GM19035 (cell line): Measurements from ENCODE around the gene FOXL2.

Experiments
- ATAC-seq: cut with Tn5 transposase; IDR thresholded peaks from one replicate; pipeline ENCODE4 v1.9.1; 2021; ENCODE audit not compliant: unreplicated experiment

FOXL2 gene

GRCh38 chr3:138898708-138899107 lies 48.2 kb downstream of the FOXL2 start:
- no peak for ATAC-seq

DNA sequence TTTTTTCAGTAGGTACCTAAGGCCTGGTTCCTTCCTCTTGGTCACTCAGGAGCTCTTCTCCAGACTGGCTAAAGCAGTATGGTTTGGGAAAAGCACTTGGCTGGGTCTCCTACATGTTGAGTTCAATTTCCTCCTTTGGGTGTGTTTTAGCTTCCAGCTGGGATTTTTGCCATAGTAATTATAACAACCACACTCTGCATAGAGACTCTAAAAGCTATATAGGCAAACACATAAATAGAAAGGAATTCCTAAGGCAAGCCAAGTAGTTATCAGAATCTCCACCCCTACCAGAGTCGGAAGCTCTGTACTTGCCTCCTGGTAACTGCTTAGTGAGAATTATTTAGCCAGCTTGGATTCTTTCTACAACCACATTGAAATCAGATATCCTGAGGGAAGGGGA lies 48.6 kb downstream of the FOXL2 start:
- no peak for ATAC-seq
